GM19238 (cell line): ENCODE results near the gene RBM15B.
A peak's percentile ranks its signal among the peaks of the same experiment; 100 is the strongest.

ENCODE experiments used
- DNase-seq: peaks from one replicate; pipeline ENCODE4 v3.0.0; 2011; ENCODE audit warnings: low spot score; ENCODE audit not compliant: insufficient read length

RBM15B gene

GRCh38 chr3:51392355-51393133, 1.5 kb downstream of the RBM15B start:
- DNase-seq: no peak

DNA sequence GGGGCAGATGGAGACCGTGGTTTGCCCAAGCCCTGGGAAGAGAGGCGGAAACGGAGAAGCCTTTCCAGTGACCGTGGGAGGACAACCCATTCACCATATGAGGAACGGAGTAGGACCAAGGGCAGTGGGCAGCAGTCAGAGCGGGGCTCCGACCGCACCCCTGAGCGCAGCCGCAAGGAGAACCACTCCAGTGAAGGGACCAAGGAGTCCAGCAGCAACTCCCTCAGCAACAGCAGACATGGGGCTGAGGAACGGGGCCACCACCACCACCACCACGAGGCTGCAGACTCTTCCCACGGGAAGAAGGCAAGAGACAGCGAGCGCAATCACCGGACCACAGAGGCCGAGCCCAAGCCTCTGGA, 2.0 kb downstream of the RBM15B start:
- no peak for DNase-seq

DNA sequence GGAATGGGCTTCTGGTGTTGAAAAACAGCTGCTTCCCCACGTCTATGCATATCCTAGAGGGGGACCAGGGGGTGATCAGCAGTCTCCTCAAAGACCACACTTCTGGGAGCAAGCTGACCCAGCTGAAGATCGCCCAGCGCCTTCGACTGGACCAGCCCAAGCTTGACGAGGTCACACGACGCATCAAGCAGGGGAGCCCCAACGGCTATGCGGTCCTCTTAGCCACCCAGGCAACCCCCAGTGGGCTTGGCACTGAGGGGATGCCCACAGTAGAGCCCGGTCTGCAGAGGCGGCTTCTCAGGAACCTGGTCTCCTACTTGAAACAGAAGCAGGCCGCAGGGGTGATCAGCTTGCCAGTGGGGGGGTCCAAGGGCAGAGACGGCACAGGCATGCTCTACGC, 2.5 kb downstream of the RBM15B start:
- no peak for DNase-seq

DNA sequence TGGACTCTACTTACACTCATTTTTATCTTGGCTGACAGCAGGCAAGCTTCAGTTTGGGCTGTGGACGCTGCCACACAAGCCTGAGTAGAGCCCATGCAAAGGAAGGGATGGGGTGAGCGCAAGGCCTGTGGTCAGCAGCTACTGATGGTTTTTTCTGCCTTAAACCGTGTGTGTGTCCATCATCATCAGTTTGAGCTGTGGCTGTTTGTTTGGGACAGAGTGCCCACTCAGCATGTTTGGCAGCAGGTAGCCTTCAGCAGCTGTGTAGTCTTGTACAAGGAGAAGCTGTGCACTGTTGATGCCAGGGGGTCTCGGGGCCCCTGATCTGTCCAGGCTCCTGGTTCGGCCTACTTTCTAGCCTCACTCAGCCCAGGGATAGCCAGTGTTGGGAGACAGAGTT, 3.5 kb downstream of the RBM15B start:
- no peak for DNase-seq

- no peak for DNase-seq
These were observed 4.6 kb downstream of the RBM15B start for GRCh38 chr3:51395493-51396213.

- DNase-seq: no peak
These were observed 5.3 kb downstream of the RBM15B start for GRCh38 chr3:51396401-51396800.

- DNase-seq: no peak
These were observed 6.3 kb downstream of the RBM15B start for GRCh38 chr3:51397392-51397791.

- DNase-seq: no peak
These were observed 7.7 kb downstream of the RBM15B start for GRCh38 chr3:51398595-51399310.

DNA sequence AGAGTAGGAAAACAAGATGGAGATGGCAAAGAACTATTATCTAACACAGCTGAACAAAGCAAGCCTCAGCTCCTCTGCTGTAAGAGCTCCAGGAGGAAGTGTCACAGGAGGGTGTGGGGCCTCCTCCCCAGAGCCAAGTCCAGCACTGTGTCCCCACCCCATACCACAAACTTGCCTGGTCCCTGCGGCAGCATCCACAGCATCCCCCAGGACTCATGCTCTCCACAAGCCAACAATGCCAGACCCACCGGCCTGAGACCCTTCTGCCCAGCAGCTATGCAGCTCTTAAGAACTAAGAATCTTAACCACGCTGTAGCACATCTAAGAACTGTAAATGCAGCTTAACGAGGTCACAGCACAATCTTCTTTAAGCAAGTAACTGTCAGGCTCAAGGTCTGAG, 9.1 kb downstream of the RBM15B start:
- DNase-seq: no peak

DNA sequence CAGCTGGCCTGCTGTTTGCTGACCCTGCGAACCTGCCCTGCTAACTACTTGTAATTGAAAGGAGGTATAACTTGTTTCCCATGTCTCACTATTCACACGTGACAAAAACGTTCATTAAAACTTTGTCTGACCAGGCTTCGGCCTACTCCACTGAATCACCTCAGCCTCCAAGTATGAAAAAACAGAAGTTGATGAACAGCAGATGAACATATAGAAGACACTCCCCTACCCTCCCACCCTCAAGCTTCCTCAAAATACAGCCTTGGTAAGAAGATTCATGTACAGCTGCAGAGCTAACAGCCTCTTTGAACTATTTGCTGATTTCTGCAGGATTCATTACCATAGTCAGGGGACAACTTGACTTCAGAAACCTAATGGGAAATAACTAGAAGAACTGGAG, 10.7 kb downstream of the RBM15B start:
- DNase-seq: no peak

GRCh38 chr3:51403675-51404074, 12.6 kb downstream of the RBM15B start:
- no peak for DNase-seq

DNA sequence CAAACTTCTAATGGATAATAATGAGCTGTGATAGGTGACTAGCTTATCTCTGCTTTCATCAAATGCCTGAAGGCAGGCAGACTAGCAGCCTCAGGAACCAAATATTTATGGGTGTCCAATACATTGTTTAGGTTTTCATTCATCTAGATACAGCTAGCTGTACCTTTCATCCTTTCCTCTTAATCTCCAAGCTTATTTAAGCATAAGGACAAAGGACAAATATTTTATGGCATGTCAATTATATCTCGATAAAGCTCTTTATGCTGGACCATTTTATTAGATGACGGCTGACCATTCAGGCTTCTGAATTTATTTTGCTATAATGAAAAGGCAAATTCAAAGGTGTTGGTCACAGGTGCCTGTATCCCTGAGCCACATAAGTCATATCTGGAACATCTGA, 16.9 kb downstream of the RBM15B start:
- DNase-seq: no peak

- DNase-seq: no peak
These were observed 17.7 kb downstream of the RBM15B start for GRCh38 chr3:51408813-51409212.

DNA sequence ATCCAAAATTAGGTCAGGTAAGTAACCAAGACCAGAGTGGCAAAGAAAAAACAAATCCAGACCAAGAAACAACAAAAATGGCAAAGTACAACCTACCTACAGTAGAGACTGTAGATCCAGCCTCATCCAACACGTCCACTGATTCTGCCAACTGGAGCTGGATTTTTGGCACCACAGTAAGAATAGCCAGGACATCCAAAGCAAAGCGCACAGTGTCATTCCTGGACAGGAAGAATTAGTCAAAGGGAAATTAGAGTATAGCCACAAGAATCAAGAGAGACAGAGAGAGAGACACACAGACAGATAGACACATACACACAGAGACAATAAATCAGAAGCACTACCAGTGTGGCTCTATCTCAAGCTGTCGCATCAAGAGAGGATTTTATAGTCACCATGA, 31.1 kb downstream of the RBM15B start:
- no peak for DNase-seq

DNA sequence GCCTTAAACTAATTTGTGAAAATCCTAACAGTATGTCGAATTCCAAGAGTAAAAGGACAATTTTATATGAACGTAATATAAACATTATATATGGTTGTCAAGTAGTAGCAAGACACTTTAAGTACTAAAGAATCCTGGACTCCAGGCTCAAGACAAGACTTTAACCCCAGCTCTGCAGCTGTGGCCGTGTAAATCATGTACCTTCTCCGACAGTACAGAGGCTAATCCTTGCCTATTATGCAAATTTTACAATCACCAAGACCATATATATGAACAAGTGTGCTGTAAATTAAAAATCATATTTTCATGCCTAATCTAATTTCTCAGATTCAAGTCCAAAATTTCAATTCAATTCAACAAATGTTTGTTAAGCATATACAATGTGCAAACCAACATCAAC, 35.8 kb downstream of the RBM15B start:
- no peak for DNase-seq

DNA sequence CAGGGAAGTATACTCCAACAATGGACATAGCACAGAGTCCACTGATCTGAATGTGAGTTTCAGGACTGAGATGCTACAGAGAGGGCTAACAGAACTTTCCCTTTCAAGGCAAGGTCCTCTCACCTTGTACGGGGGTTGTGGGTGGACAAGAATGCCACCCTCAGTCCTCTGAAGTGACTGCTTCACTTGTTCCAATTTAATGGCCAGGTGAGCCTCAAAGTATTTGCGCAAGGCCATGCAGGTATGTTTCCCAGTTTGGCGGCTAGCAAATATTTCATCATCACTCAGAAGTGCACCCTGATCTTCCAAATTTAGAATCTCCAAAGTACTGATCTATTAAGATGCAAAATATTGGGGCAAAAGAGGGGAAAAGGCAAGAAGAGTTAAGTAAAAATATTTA, 38.1 kb downstream of the RBM15B start:
- DNase-seq: no peak

DNA sequence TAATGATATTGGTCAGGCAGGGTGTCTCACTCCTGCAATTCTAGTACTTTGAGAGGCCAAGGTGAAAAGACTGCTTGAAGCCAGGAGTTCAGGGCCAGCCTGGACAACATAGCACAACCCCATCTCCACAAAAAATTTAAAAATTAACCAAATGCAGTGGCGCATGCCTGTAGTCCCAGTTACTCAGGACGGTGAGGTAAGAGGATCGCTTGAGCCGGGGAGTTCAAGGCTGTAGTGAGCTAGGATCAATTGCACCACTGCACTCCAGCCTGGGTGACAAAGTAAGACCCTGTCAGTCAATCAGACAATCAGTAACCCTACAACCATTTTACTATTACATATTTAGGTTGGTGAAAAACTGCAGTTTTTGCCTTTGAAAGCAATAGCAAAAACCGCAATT, 43.0 kb downstream of the RBM15B start:
- DNase-seq: no peak

GRCh38 chr3:51434746-51435327, 43.8 kb downstream of the RBM15B start:
- peak; percentile 27 for DNase-seq

- DNase-seq: no peak
These were observed 46.0 kb downstream of the RBM15B start for GRCh38 chr3:51436998-51437639.

DNA sequence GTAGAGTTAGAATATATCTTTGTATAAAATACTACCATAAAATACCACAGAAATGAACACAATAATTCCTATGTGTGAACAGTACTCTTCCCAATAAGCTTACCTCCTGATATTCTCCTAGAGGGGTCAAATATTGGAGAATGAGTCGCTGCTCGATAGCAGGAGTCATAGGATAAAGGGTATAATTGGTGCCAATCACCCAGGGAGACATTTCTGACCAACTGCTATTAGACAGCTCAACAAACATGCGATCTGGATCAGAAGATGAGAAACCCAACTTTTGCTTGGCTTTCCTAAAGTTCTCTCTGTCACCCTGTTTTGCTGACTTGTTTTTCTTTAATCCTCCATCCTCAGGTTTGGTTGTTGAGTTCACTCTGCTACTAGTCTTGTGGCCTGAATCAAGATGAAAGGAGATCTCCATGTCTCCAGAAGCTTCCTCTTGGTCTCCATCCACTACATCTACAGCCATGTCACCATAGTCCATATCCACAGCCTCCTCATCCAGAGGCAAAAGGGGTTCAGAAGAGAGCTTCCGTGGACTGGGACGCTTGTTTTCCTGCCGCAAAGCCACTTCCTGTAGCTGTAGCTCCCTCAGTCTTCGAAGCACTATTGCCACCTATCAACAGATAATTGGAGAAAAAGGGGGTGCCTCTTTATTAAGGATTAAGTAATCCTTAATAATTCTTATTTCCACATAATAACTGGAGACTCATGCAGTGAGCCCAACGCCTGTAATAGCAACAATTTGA, 50.4 kb downstream of the RBM15B start:
- no peak for DNase-seq
